Astrocyte (in vitro differentiated cells and primary cell): ENCODE data around the gene DBF4B. TPM values are rescaled to one million over a fixed set of nuclear protein-coding genes. Genes with fewer than 3 reads are reported as not detected.
"Not testable (repeated sequence)": the region's sequence is repeated elsewhere in the genome, so short reads cannot be mapped to it uniquely, and the experiment has no call there.

ENCODE experiments used
- DNase-seq: peaks from one replicate; pipeline ENCODE4 v3.0.0-alpha.2; 2010; ENCODE audit warnings: low read depth
- FAIRE-seq: peaks from 2 replicates; lab custom pipeline; 2011; peaks lifted over from hg19 to GRCh38; lab: Jason Lieb, UNC
- H2AFZ ChIP-seq: 2 replicates; pipeline ENCODE4 v1.6.0; 2012; ENCODE audit warnings: low read depth, low read length, inconsistent platforms
- H3K27ac ChIP-seq: 2 replicates; pipeline ENCODE4 v1.5.1; 2011; ENCODE audit warnings: low read depth, low read length, inconsistent platforms
- H3K27me3 ChIP-seq: 2 replicates; pipeline ENCODE4 v1.6.0; 2011; ENCODE audit warnings: low read length, inconsistent platforms; ENCODE audit not compliant: insufficient read depth
- H3K36me3 ChIP-seq: 2 replicates; pipeline ENCODE4 v1.5.1; 2011; ENCODE audit warnings: low read length, inconsistent platforms; ENCODE audit not compliant: insufficient read depth
- H3K4me1 ChIP-seq: 2 replicates; pipeline ENCODE4 v1.5.1; 2011; ENCODE audit warnings: low read length, inconsistent platforms; ENCODE audit not compliant: insufficient read depth
- H3K4me2 ChIP-seq: 2 replicates; pipeline ENCODE4 v1.6.0; 2012; ENCODE audit warnings: low read length, inconsistent platforms
- H3K4me3 ChIP-seq: 2 replicates; pipeline ENCODE4 v1.5.1; 2011; ENCODE audit warnings: low read depth, mild to moderate bottlenecking, low read length, inconsistent platforms; ENCODE audit not compliant: insufficient read depth
- H3K79me2 ChIP-seq: 2 replicates; pipeline ENCODE4 v1.6.0; 2012; ENCODE audit warnings: mild to moderate bottlenecking, low read length, inconsistent platforms; ENCODE audit not compliant: insufficient read depth
- H3K9ac ChIP-seq: 2 replicates; pipeline ENCODE4 v1.6.0; 2012; ENCODE audit warnings: mild to moderate bottlenecking, low read length, inconsistent platforms
- H3K9me3 ChIP-seq: 2 replicates; pipeline ENCODE4 v1.5.1; 2012; ENCODE audit warnings: low read depth, mild to moderate bottlenecking, low read length, inconsistent platforms; ENCODE audit not compliant: insufficient read depth
- H4K20me1 ChIP-seq: 2 replicates; pipeline ENCODE4 v1.6.0; 2012; ENCODE audit warnings: low read length, inconsistent platforms; ENCODE audit not compliant: insufficient read depth
- H3K27ac Mint-ChIP-seq: one replicate; pipeline ENCODE4 v1.8.0; 2021; ENCODE audit warnings: mild to moderate bottlenecking, mixed read lengths; ENCODE audit not compliant: unreplicated experiment
- H3K27me3 Mint-ChIP-seq: one replicate; pipeline ENCODE4 v1.8.0; 2021; ENCODE audit warnings: low read depth, mixed read lengths; ENCODE audit not compliant: unreplicated experiment
- H3K36me3 Mint-ChIP-seq: one replicate; pipeline ENCODE4 v1.8.0; 2021; ENCODE audit warnings: low read depth, mixed read lengths; ENCODE audit not compliant: unreplicated experiment
- H3K4me1 Mint-ChIP-seq: one replicate; pipeline ENCODE4 v1.8.0; 2021; ENCODE audit warnings: low read depth, mixed read lengths; ENCODE audit not compliant: unreplicated experiment
- H3K4me3 Mint-ChIP-seq: one replicate; pipeline ENCODE4 v1.8.0; 2021; ENCODE audit warnings: mild to moderate bottlenecking, moderate library complexity, mixed read lengths; ENCODE audit not compliant: unreplicated experiment
- H3K9me3 Mint-ChIP-seq: one replicate; pipeline ENCODE4 v1.8.0; 2021; ENCODE audit warnings: mild to moderate bottlenecking, mixed read lengths; ENCODE audit not compliant: unreplicated experiment
- EZH2 ChIP-seq: IDR thresholded peaks from 2 replicates; pipeline ENCODE4 v1.6.1; 2012; ENCODE audit warnings: mild to moderate bottlenecking, low read length, inconsistent platforms; ENCODE audit not compliant: insufficient read depth
- total RNA-seq: library from RNA; stranded (reverse); gene quantifications from 2 replicates; pipeline ENCODE4 v1.2.1, GENCODE V29; 2021
- TF ChIP-seq, protein P1 (sequence below): IDR thresholded peaks from 2 replicates; pipeline ENCODE4 v1.5.1; 2011; ENCODE audit warnings: low read depth, mild to moderate bottlenecking, inconsistent platforms, low read length, moderate library complexity; ENCODE audit not compliant: insufficient read depth

Gene DBF4B
- total RNA-seq, 1 donor from 2014 or later: 9.5 TPM

GRCh38 chr17:44738214-44738906 lies 29.9 kb downstream of the DBF4B start:
- no peak overlapping the region for H3K27ac Mint-ChIP-seq

GRCh38 chr17:44741316-44741715 lies 32.9 kb downstream of the DBF4B start:
- H3K27me3 ChIP-seq: no peaks in the 10 kb centered on the region
- no peaks in the 10 kb centered on the region for H3K36me3 ChIP-seq
- no peak overlapping the region for H3K4me2 ChIP-seq
- H3K4me3 Mint-ChIP-seq: no peak overlapping the region
- no peaks in the 10 kb centered on the region for H3K9me3 Mint-ChIP-seq
- H2AFZ ChIP-seq: no peak overlapping the region
- no peaks in the 10 kb centered on the region for H3K27me3 Mint-ChIP-seq
- FAIRE-seq: no peak
- H3K4me3 ChIP-seq: no peak overlapping the region
- H3K79me2 ChIP-seq: no peaks in the 10 kb centered on the region
- H4K20me1 ChIP-seq: no peaks in the 10 kb centered on the region
- TF ChIP-seq EZH2: no peak
- TF ChIP-seq, protein P1, sequence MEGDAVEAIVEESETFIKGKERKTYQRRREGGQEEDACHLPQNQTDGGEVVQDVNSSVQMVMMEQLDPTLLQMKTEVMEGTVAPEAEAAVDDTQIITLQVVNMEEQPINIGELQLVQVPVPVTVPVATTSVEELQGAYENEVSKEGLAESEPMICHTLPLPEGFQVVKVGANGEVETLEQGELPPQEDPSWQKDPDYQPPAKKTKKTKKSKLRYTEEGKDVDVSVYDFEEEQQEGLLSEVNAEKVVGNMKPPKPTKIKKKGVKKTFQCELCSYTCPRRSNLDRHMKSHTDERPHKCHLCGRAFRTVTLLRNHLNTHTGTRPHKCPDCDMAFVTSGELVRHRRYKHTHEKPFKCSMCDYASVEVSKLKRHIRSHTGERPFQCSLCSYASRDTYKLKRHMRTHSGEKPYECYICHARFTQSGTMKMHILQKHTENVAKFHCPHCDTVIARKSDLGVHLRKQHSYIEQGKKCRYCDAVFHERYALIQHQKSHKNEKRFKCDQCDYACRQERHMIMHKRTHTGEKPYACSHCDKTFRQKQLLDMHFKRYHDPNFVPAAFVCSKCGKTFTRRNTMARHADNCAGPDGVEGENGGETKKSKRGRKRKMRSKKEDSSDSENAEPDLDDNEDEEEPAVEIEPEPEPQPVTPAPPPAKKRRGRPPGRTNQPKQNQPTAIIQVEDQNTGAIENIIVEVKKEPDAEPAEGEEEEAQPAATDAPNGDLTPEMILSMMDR: no peak
- DNase-seq: no peak
- peaks cover 16% of the 10 kb centered on the region for H3K4me1 Mint-ChIP-seq
- H3K4me1 ChIP-seq: no peaks in the 10 kb centered on the region
- H3K27ac ChIP-seq: no peak overlapping the region
- peaks cover 2% of the 10 kb centered on the region for H3K36me3 Mint-ChIP-seq
- H3K9ac ChIP-seq: no peak overlapping the region
- no peak overlapping the region for H3K27ac Mint-ChIP-seq
- no peaks in the 10 kb centered on the region for H3K9me3 ChIP-seq

More at GRCh38 chr17:44738214-44738906, 29.9 kb downstream of the DBF4B start:
- Histone ChIP-seq H3K27me3 (no peaks in the 10 kb centered on the region), H2AFZ (no peak overlapping the region), H3K79me2 (no peaks in the 10 kb centered on the region), H3K4me2 (no peak overlapping the region), H3K9me3 (no peaks in the 10 kb centered on the region), H3K36me3 (no peaks in the 10 kb centered on the region), H3K4me3 (no peak overlapping the region), H3K9ac (no peak overlapping the region), H3K27ac (no peak overlapping the region), H3K4me1 (no peaks in the 10 kb centered on the region), H4K20me1 (no peaks in the 10 kb centered on the region)
- FAIRE-seq (no peak), DNase-seq (peak; percentile 13)
- Mint-ChIP-seq H3K4me1 (peaks cover 16% of the 10 kb centered on the region), H3K27me3 (no peaks in the 10 kb centered on the region), H3K4me3 (no peak overlapping the region), H3K9me3 (no peaks in the 10 kb centered on the region), H3K36me3 (peaks cover 2% of the 10 kb centered on the region)
- no peak for TF ChIP-seq EZH2
- TF ChIP-seq, protein P1: no peak

DNA sequence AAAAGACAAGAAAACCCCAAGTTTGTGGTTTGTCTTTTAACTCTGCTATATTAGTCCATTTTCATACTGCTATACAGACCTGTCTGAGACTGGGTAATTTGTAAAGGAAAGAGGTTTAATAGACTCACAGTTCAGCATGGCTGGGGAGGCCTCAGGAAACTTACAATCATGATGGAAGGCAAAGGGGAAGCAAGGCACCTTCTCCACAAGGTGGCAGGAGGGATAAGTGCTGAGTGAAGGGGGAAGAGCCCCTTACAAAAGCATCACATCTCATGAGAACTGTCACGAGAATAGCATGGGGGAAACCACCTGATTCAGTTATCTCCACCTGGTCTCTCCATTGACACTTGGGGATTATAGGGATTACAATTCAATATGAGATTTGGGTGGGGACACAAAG lies 36.8 kb downstream of the DBF4B start:
- H3K9me3 ChIP-seq: no peaks in the 10 kb centered on the region
- H2AFZ ChIP-seq: no peak overlapping the region
- no peak overlapping the region for H3K4me3 ChIP-seq
- DNase-seq: no peak
- no peaks in the 10 kb centered on the region for H3K36me3 ChIP-seq
- Mint-ChIP-seq H3K27ac (no peak overlapping the region), H3K27me3 (peaks cover 3% of the 10 kb centered on the region), H3K9me3 (no peaks in the 10 kb centered on the region), H3K4me3 (no peak overlapping the region), H3K4me1 (peaks cover 7% of the 10 kb centered on the region), H3K36me3 (peaks cover 6% of the 10 kb centered on the region)
- FAIRE-seq: no peak
- no peaks in the 10 kb centered on the region for H3K79me2 ChIP-seq
- TF ChIP-seq, protein P1: no peak
- no peak for TF ChIP-seq EZH2
- H4K20me1 ChIP-seq: no peaks in the 10 kb centered on the region
- H3K9ac ChIP-seq: no peak overlapping the region
- H3K4me2 ChIP-seq: no peak overlapping the region
- H3K27ac ChIP-seq: no peak overlapping the region
- H3K27me3 ChIP-seq: no peaks in the 10 kb centered on the region
- H3K4me1 ChIP-seq: no peaks in the 10 kb centered on the region

GRCh38 chr17:44745738-44746137 lies 37.3 kb downstream of the DBF4B start:
- not testable (repeated sequence) for FAIRE-seq

More at GRCh38 chr17:44745738-44746137, 37.3 kb downstream of the DBF4B start:
- not testable (repeated sequence) for H3K36me3 ChIP-seq, H3K9me3 ChIP-seq, H3K4me3 ChIP-seq, H3K9ac ChIP-seq, H3K79me2 ChIP-seq, H3K27ac Mint-ChIP-seq, H3K4me2 ChIP-seq, DNase-seq, H3K4me1 ChIP-seq, H3K27me3 ChIP-seq, H3K36me3 Mint-ChIP-seq, H3K9me3 Mint-ChIP-seq, H3K4me1 Mint-ChIP-seq, H2AFZ ChIP-seq, H4K20me1 ChIP-seq, H3K27me3 Mint-ChIP-seq, H3K4me3 Mint-ChIP-seq, H3K27ac ChIP-seq
